GM12873 (cell line): ENCODE results near the gene OS9.

Source experiments
- CTCF ChIP-seq: IDR thresholded peaks from 2 replicates; pipeline ENCODE4 v1.5.1; 2012; ENCODE audit warnings: low read depth, mild to moderate bottlenecking, moderate library complexity, low read length, control low read depth; ENCODE audit not compliant: insufficient read depth; ENCODE audit errors: missing control alignments

OS9 gene

DNA sequence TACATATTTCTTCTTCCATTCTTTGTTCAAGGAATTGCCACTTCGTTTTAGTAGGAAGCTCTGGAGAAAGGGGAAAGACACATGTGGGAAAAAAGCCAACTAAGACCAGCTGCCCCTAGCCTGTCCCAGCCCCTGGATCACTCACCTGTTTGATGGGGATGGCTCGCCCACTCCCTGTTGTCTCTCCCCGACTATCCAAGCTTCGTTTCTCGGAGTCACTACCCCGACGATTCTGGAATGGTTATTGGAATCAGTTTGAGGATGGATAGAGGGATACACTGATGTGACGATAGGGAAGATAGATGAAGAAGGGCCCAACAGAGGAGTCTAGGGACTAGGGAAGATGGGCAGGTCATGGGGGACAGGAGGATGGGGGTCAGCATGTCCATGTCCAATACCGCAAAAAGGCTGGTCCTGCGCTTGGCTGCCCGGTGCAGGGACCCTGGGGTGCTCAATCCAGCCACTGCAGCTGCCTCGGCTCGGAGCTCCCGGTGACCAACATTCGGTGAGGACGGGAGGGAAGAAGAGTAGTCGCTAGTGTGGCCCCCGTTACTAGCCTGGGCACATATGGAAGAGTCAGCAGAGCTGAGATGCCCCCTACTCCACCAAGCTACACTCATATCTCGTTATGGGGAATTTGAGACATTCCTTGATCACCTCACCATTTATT, 37.6 kb downstream of the OS9 start:
- TF ChIP-seq CTCF = no peak

- no peak for TF ChIP-seq CTCF
Measured at GRCh38 chr12:57732270-57732669, 38.3 kb downstream of the OS9 start.

GRCh38 chr12:57732726-57733593, 39.0 kb downstream of the OS9 start:
- TF ChIP-seq CTCF = no peak

GRCh38 chr12:57733928-57734327, 40.0 kb downstream of the OS9 start:
- TF ChIP-seq CTCF = no peak

GRCh38 chr12:57734591-57734990, 40.7 kb downstream of the OS9 start:
- no peak for TF ChIP-seq CTCF

GRCh38 chr12:57735198-57735855, 41.4 kb downstream of the OS9 start:
- TF ChIP-seq CTCF = no peak

DNA sequence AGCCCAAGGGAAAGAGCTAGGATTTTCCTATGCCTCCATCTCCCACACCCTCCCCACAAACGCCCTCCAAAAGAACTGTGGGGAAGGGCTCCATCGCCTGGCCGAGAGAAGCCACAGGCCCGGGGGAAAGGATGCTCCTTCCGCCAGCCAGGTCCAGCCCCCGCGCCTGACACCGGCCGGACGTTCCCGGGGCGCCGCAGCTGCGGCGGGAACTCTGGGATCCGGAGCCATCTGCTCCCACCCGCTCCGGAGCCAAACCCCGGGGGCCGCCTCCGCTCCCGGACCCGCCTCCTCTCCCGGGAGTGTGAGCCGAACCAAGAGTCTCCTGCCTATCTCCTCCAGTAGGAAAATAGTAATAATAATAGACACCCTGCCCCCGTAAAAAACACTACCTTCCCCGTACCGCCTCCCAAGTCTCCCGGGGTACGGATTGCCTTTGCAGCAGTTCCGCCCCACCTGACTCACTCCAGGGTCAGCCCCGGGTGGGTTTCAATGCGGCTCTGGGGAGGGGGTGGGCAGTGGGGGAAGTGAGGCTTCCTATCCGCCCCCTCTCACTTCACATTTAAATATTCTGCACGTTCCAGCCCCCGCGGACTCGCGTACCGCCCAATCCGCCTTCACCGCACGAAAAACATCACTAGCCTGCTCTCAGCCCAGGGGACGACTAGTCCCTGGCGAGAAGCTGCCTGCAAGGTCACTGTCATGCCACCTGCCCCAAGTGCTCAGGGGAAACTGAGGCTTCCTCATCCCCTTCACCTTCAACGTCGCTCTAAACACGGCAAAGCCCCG, 42.2 kb downstream of the OS9 start:
- TF ChIP-seq CTCF = no peak
